Mucosa of descending colon (tissue), 3 donors: ENCODE results near the gene ANKRD62. TPM values are rescaled to one million over a fixed set of nuclear protein-coding genes. Genes with fewer than 3 reads are reported as not detected.
A peak's percentile ranks its signal among the peaks of the same experiment; 100 is the strongest.
"Not testable (repeated sequence)": the region's sequence is repeated elsewhere in the genome, so short reads cannot be mapped to it uniquely, and the experiment has no call there.

Experiments used
- ATAC-seq: fragments of 200-7000 bp; cut with Tn5 transposase; one replicate; pipeline ENCODE4 v1.9.1; 2020; ENCODE audit warnings: mild to moderate bottlenecking, moderate library complexity
- DNase-seq, 3 donors: peaks; one replicate each; pipeline ENCODE4 v3.0.0-alpha.2; 2020
- H3K36me3 ChIP-seq: fragments of 200-600 bp; one replicate; pipeline ENCODE4 v1.8.0; 2021; ENCODE audit warnings: low read depth, mild to moderate bottlenecking
- H3K4me1 ChIP-seq: fragments of 200-600 bp; one replicate; pipeline ENCODE4 v1.8.0; 2021; ENCODE audit warnings: low read depth, mild to moderate bottlenecking
- H3K4me3 ChIP-seq: fragments of 200-600 bp; one replicate; pipeline ENCODE4 v1.8.0; 2021; ENCODE audit warnings: mild to moderate bottlenecking
- H3K9me3 ChIP-seq: fragments of 200-600 bp; one replicate; pipeline ENCODE4 v1.8.0; 2021; ENCODE audit warnings: mild to moderate bottlenecking
- CTCF ChIP-seq: fragments of 200-600 bp; IDR thresholded peaks from one replicate; pipeline ENCODE4 v1.8.0; 2022; ENCODE audit warnings: antibody characterized with exemption, mild to moderate bottlenecking
- intact Hi-C, 2 donors: fragments of 100-400 bp; cut with DNase I in 1 of 2; cut with micrococcal nuclease in 1 of 2; formaldehyde crosslinking; loops; one replicate each; pipeline versions ENCODE4 v1.11.0 to v1.11.1; 2022; cut with DNase I, micrococcal nuclease
- total RNA-seq, 3 donors: library from RNA; stranded (reverse); fragmentation: NEBNext Ultra II Directional in 2 of 3; extraction: Animal tissue kit (Norgen Biotek cat#: 25700) in 2 of 3; gene quantifications; one replicate each; pipeline versions ENCODE4 v1.2.1 to v1.2.4, GENCODE V29; 2021 to 2023
- donor health status: DM: no; HTN: no; CAD: no; lungs with moderate emphysema.
- donor health status: DM: no; HTN: no; CAD: no.
- donor health status: DM: no; HTN: yes; CAD: no.

The ANKRD62 gene
- total RNA-seq, 3 donors from 2014 or later = 0.17 to 1.8 TPM; not detected in 1

DNA sequence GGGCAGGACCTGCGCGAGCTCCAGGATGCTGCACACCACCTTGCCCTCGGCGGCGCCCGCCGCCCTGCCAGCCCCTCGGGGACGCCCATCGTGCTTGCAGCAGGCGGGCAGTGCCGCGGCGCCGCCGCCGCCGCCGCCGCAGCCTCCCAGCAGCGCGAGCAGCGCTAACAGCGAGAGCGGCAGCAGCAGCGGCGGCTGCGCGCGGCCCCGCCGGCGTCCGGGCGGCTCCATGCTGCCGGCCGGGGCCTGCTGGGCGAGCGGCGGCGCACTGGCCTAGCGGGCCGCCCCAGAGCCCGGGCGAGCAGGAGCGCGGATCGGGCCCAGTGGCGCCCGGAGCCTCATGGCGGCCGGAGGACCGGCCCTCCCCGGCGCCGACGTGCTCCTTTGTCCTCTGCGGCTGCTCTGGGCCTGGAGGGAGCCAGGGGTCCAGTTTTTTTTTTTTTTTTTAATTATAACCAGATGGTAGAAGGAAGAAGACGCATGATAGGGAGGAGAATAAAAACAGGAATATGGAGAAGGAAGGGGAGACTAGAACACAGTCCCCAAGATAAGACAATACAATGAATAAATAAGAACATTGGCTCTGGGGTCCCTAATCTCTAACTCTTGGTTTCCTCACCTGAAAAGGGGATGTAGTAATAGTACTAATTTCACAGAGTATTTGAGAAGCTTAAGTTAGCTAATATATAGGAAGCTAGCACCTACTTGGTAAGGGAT lies 17.1 kb upstream of the ANKRD62 start:
- no peak for TF ChIP-seq CTCF
- ATAC-seq = peak; percentile 96
- DNase-seq = no peak
- intact Hi-C loops = no loop called here
- Histone ChIP-seq H3K4me1 (no peaks in the 10 kb centered on the region), H3K4me3 (no peak overlapping the region), H3K9me3 (no peaks in the 10 kb centered on the region), H3K36me3 (no peaks in the 10 kb centered on the region)

- H3K9me3 ChIP-seq, H3K4me3 ChIP-seq, DNase-seq, ATAC-seq, H3K4me1 ChIP-seq, intact Hi-C loops, H3K36me3 ChIP-seq: not testable (repeated sequence)
Measured at GRCh38 chr18:12077994-12078393, 15.6 kb upstream of the ANKRD62 start.

DNA sequence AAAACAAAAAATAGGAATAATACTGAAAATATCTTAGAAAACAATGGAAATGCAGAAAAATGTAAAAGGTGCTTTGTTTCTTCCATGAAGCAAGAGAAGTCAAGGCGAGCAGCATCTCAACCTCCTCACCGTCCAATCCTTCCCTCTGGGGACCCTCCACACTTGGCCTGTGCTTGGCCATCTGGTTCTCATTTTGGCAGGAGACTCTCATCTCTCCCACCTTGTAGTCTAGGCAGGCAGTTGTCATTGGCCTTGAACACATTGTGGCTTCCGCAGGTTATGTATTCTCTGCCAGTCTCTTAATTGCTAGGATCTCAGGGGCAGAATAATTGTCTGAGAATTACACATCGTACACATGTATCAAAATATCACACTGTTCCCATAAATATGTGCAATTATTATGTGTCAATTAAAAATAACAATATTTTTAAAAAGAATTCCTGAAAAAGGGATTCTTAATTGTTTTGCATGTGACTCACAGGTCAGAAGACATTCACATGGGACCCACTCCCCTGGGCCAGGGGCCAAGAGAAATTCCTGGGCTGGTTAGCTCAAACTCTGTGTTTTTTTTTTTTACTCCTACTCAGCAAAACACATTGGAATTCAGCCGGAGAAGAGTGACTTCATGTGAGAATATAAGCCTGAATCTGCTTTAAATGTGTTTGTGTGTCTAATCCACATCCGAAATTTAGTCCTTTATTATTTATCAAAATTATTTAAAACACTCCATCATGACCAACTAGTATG lies 14.0 kb upstream of the ANKRD62 start:
- TF ChIP-seq CTCF = no peak
- DNase-seq (no peak), ATAC-seq (no peak)
- H3K4me3 ChIP-seq = no peak overlapping the region
- H3K4me1 ChIP-seq = no peaks in the 10 kb centered on the region
- H3K9me3 ChIP-seq = no peaks in the 10 kb centered on the region
- intact Hi-C loops = no loop called here
- H3K36me3 ChIP-seq = no peaks in the 10 kb centered on the region

- Histone ChIP-seq H3K9me3 (no peaks in the 10 kb centered on the region), H3K4me3 (no peak overlapping the region), H3K4me1 (no peaks in the 10 kb centered on the region), H3K36me3 (no peaks in the 10 kb centered on the region)
- no peak for TF ChIP-seq CTCF
- no peak for DNase-seq
- intact Hi-C loops = no loop called here
- no peak for ATAC-seq
Measured at GRCh38 chr18:12085136-12085535, 8.5 kb upstream of the ANKRD62 start.

- DNase-seq (no peak), ATAC-seq (no peak)
- H3K36me3 ChIP-seq = no peaks in the 10 kb centered on the region
- intact Hi-C loops = no loop called here
- H3K4me1 ChIP-seq = no peaks in the 10 kb centered on the region
- no peak for TF ChIP-seq CTCF
- no peaks in the 10 kb centered on the region for H3K9me3 ChIP-seq
- H3K4me3 ChIP-seq = no peak overlapping the region
Measured at GRCh38 chr18:12085786-12086185, 7.9 kb upstream of the ANKRD62 start.

GRCh38 chr18:12086249-12086648 lies 7.4 kb upstream of the ANKRD62 start:
- intact Hi-C loops = no loop called here
- no peak overlapping the region for H3K4me3 ChIP-seq
- DNase-seq = peak; percentile 91 to 93 (median 92)
- no peak for TF ChIP-seq CTCF
- H3K9me3 ChIP-seq = no peaks in the 10 kb centered on the region
- peak; percentile 92 for ATAC-seq
- H3K36me3 ChIP-seq = no peaks in the 10 kb centered on the region
- no peaks in the 10 kb centered on the region for H3K4me1 ChIP-seq
